Endothelial cell of umbilical vein (primary cell): ENCODE results near the gene TTLL13. TPM values are rescaled to one million over a fixed set of nuclear protein-coding genes. Genes with fewer than 3 reads are reported as not detected.
"Not testable (repeated sequence)": the region's sequence is repeated elsewhere in the genome, so short reads cannot be mapped to it uniquely, and the experiment has no call there.

Experiments
- BruUV-seq: library from RNA; stranded (reverse); fragments of 400-500 nt; replicated peaks from 2 replicates; lab custom pipeline; 2021; lab: Mats Ljungman, UMichigan
- CTCF ChIA-PET: fragments of 300-600, 350-600 bp; sonication (Branson Sonifier 250); formaldehyde crosslinking; loops from one replicate; lab custom pipeline; 2021; ENCODE audit warnings: antibody characterized with exemption, inconsistent platforms; lab: Charles Lee
- POLR2A ChIA-PET: fragments of 300-600, 350-600 bp; sonication (Branson Sonifier 250); formaldehyde crosslinking; loops from one replicate; lab custom pipeline; 2021; ENCODE audit warnings: antibody characterized with exemption, inconsistent platforms; lab: Charles Lee
- DNase-seq: peaks from one replicate; pipeline ENCODE4 v3.0.0-alpha.2; 2011; ENCODE audit warnings: low read depth, low spot score
- FAIRE-seq: peaks from 2 replicates; lab custom pipeline; 2011; peaks lifted over from hg19 to GRCh38; lab: Jason Lieb, UNC
- H2AFZ ChIP-seq: 2 replicates; pipeline ENCODE4 v1.6.0; 2012; ENCODE audit warnings: low read depth, low read length, control low read depth, inconsistent platforms
- H3K27ac ChIP-seq: 2 replicates; pipeline ENCODE4 v1.5.1; 2011; ENCODE audit warnings: low read depth, mild to moderate bottlenecking, control low read depth, low read length, moderate library complexity; ENCODE audit not compliant: insufficient read depth
- H3K27me3 ChIP-seq, 2 experiments: 2 replicates each; pipeline versions ENCODE4 v1.6.0 to v1.6.1; 2011; ENCODE audit warnings: low read length in 2 of 2, mixed read lengths in 1 of 2; ENCODE audit not compliant: control insufficient read depth in 2 of 2, insufficient read depth in 2 of 2
- H3K36me3 ChIP-seq, 2 experiments: 2 replicates in 1 of 2; 3 replicates in 1 of 2; pipeline ENCODE4 v1.5.1; 2011; ENCODE audit warnings: low read length in 2 of 2, mild to moderate bottlenecking in 1 of 2, moderate library complexity in 1 of 2; ENCODE audit not compliant: control insufficient read depth in 2 of 2, insufficient read depth in 2 of 2; ENCODE audit errors: extremely low read depth in 1 of 2
- H3K4me1 ChIP-seq: 3 replicates; pipeline ENCODE4 v1.5.1; 2011; ENCODE audit warnings: mild to moderate bottlenecking, low read length; ENCODE audit not compliant: control insufficient read depth, insufficient read depth; ENCODE audit errors: extremely low read depth
- H3K4me2 ChIP-seq: 2 replicates; pipeline ENCODE4 v1.6.1; 2011; ENCODE audit warnings: low read length, control low read depth, mixed read lengths; ENCODE audit not compliant: insufficient read depth
- H3K4me3 ChIP-seq, 3 experiments: fragments of 200-600 bp in 1 of 3; sonication (generic), shearing (Covaris generic) in 1 of 3; replicated peaks in 1 of 3; 2 replicates each; pipeline ENCODE4 v1.5.1; 2011 to 2016; ENCODE audit warnings: control low read depth in 3 of 3, low read length in 3 of 3, mild to moderate bottlenecking in 2 of 3, inconsistent platforms in 1 of 3, low read depth in 1 of 3, moderate library complexity in 1 of 3; ENCODE audit not compliant: insufficient read depth in 1 of 3
- H3K79me2 ChIP-seq: 2 replicates; pipeline ENCODE4 v1.6.0; 2012; ENCODE audit warnings: low read length, inconsistent platforms; ENCODE audit not compliant: control insufficient read depth, insufficient read depth
- H3K9ac ChIP-seq: replicated peaks from 2 replicates; pipeline ENCODE3; 2011; ENCODE audit warnings: low read length, control low read depth; ENCODE audit not compliant: insufficient read depth; ENCODE audit errors: extremely low read depth
- H3K9me1 ChIP-seq: replicated peaks from 3 replicates; pipeline ENCODE4 v1.6.0; 2011; ENCODE audit warnings: mild to moderate bottlenecking, low read length; ENCODE audit not compliant: control insufficient read depth, insufficient read depth; ENCODE audit errors: extremely low read depth
- H3K9me3 ChIP-seq: replicated peaks from 2 replicates; pipeline ENCODE4 v1.5.1; 2012; ENCODE audit warnings: low read length, inconsistent platforms; ENCODE audit not compliant: control insufficient read depth, insufficient read depth
- H4K20me1 ChIP-seq: replicated peaks from 2 replicates; pipeline ENCODE3; 2011; ENCODE audit warnings: mild to moderate bottlenecking, low read length; ENCODE audit not compliant: control insufficient read depth, insufficient read depth; ENCODE audit errors: extremely low read depth
- EZH2 ChIP-seq: IDR thresholded peaks from 2 replicates; pipeline ENCODE4 v1.6.1; 2012; ENCODE audit warnings: borderline replicate concordance, low read depth, mild to moderate bottlenecking, moderate library complexity, low read length, inconsistent platforms; ENCODE audit not compliant: severe bottlenecking
- FOS ChIP-seq: IDR thresholded peaks from 2 replicates; pipeline ENCODE4 v1.6.1; 2011; ENCODE audit warnings: mild to moderate bottlenecking, low read length, moderate library complexity, borderline replicate concordance; ENCODE audit not compliant: insufficient read depth
- GATA2 ChIP-seq: IDR thresholded peaks from 2 replicates; pipeline ENCODE4 v1.7.0; 2011; ENCODE audit warnings: low read depth, mild to moderate bottlenecking, moderate library complexity, mixed read lengths, low read length; ENCODE audit not compliant: insufficient read length, insufficient read depth
- JUN ChIP-seq: IDR thresholded peaks from 2 replicates; pipeline ENCODE4 v1.6.1; 2011; ENCODE audit warnings: borderline replicate concordance, low read depth; ENCODE audit not compliant: insufficient read length, insufficient read depth
- MAX ChIP-seq: IDR thresholded peaks from 2 replicates; pipeline ENCODE4 v1.6.1; 2011; ENCODE audit not compliant: insufficient read depth, insufficient read length
- MYC ChIP-seq: IDR thresholded peaks from one replicate; pipeline ENCODE4 v1.6.1; 2011; ENCODE audit warnings: mild to moderate bottlenecking, low read depth, low read length
- POLR2A ChIP-seq: IDR thresholded peaks from 2 replicates; pipeline ENCODE4 v1.6.1; 2012; ENCODE audit warnings: low read depth, mild to moderate bottlenecking, control low read depth, low read length
- POLR2AphosphoS5 ChIP-seq: IDR thresholded peaks from 2 replicates; pipeline ENCODE4 v1.6.1; 2012; ENCODE audit warnings: low read depth, mild to moderate bottlenecking, control low read depth, low read length, moderate library complexity; ENCODE audit not compliant: insufficient read depth
- dilution Hi-C: fragments of 300-500 bp; cut with MboI; formaldehyde crosslinking; loops from one replicate; pipeline ENCODE4 v1.15.0; 2019; ENCODE audit warnings: low sequenced_read_pairs; ENCODE audit not compliant: extremely low pct_ligation_motif_present
- intact Hi-C: fragments of 100-400 bp; cut with micrococcal nuclease; formaldehyde crosslinking; loops from one replicate; pipeline ENCODE4 v1.10.0; 2022
- polyA plus RNA-seq, 4 experiments: library from polyadenylated mRNA; depleted of rRNA in 3 of 4; stranded (reverse) in 3 of 4; unstranded in 1 of 4; fragments of >200 nt; gene quantifications; 2 replicates each; pipeline versions ENCODE4 v1.2.1 to v1.2.3, GENCODE V29; 2011 to 2012; ENCODE audit warnings: missing spikeins in 1 of 4
- total RNA-seq: library from RNA; stranded (reverse); gene quantifications from 2 replicates; pipeline ENCODE4 v1.2.3, GENCODE V29; 2021
- TF ChIP-seq, protein P1 (sequence below), 2 donors: IDR thresholded peaks; 1 replicate in 1 of 2; 2 replicates in 1 of 2; pipeline ENCODE4 v1.5.1; 2011; ENCODE audit warnings: low read length in 2 of 2, mild to moderate bottlenecking in 2 of 2, moderate library complexity in 2 of 2, control low read depth in 1 of 2, inconsistent platforms in 1 of 2, low read depth in 1 of 2; ENCODE audit not compliant: insufficient read depth in 1 of 2; ENCODE audit errors: extremely low read depth in 1 of 2

TTLL13 gene
- total and polyA plus RNA-seq, 2 donors (not counting 3 experiments of a cell fraction or from before 2014, with no cell fraction given), result 0.04 TPM; not detected in 1

- TF ChIP-seq, protein P1, sequence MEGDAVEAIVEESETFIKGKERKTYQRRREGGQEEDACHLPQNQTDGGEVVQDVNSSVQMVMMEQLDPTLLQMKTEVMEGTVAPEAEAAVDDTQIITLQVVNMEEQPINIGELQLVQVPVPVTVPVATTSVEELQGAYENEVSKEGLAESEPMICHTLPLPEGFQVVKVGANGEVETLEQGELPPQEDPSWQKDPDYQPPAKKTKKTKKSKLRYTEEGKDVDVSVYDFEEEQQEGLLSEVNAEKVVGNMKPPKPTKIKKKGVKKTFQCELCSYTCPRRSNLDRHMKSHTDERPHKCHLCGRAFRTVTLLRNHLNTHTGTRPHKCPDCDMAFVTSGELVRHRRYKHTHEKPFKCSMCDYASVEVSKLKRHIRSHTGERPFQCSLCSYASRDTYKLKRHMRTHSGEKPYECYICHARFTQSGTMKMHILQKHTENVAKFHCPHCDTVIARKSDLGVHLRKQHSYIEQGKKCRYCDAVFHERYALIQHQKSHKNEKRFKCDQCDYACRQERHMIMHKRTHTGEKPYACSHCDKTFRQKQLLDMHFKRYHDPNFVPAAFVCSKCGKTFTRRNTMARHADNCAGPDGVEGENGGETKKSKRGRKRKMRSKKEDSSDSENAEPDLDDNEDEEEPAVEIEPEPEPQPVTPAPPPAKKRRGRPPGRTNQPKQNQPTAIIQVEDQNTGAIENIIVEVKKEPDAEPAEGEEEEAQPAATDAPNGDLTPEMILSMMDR (IDR thresholded peaks at IDR 0.05; ENCODE audit: extremely low read depth in 1 of 2, insufficient read depth in 1 of 2, low read depth in 1 of 2, low read length in 2 of 2), result peak; percentile 58 to 87
- H3K36me3 ChIP-seq, BruUV-seq, H3K9me3 ChIP-seq, H4K20me1 ChIP-seq, H3K79me2 ChIP-seq, H2AFZ ChIP-seq, H3K27me3 ChIP-seq, H3K27ac ChIP-seq, H3K4me1 ChIP-seq, H3K9me1 ChIP-seq, H3K9ac ChIP-seq, dilution Hi-C loops, H3K4me3 ChIP-seq, H3K4me2 ChIP-seq: not testable (repeated sequence)
- POLR2A ChIA-PET, result interaction anchor here (0.6 to 0.7 kb wide), 2 partner anchors 21 to 150 kb away, joined by 4 to 5 read pairs; no protein-coding TSS in a partner anchor
- peak; percentile 57 for DNase-seq
- intact Hi-C loops, result loop anchor here (1.0 kb wide), 1 partner anchor 189 kb away; no protein-coding TSS in a partner anchor
- peak; percentile 83 for FAIRE-seq
- CTCF ChIA-PET, result interaction anchor here (0.6 to 3.4 kb wide), 24 partner anchors 8 to 593 kb away, joined by 3 to 30 read pairs (median 4); partner anchors contain the start of gene ZNF774
Measured at GRCh38 chr15:90293040-90293810, 43.9 kb downstream of the TTLL13 start.

DNA sequence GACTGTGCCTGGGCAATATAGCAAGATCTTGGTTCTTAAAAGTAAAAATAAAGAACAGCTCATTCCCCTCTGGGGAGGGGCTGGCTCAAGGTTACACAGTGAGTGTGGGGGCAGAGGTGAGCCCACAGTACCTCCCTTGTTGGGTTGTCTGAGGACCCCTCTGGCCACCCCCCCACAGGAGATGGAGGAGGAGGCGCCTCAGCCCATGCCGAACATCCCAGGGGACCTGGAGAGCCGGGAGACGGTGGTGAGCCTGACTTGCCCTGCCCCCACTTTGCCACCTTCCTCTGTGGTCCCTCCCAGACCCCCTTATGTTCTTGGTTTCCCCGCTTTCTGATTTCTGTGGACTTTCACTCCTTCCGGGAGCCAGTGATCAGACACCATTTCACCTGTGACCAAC lies 44.8 kb downstream of the TTLL13 start:
- ChIA-PET POLR2A (interaction anchor here (0.6 kb wide), 1 partner anchor 151 kb away, joined by 4 read pairs; no protein-coding TSS in a partner anchor), CTCF (interaction anchor here (0.6 to 3.4 kb wide), 12 partner anchors 7 to 592 kb away, joined by 3 to 30 read pairs (median 4); partner anchors contain the start of gene ZNF774)
- intact Hi-C loops (no loop called here), dilution Hi-C loops (no loop called here)
- Histone ChIP-seq H3K79me2 (no peaks in the 10 kb centered on the region), H2AFZ (no peak overlapping the region), H4K20me1 (no peaks in the 10 kb centered on the region), H3K27me3 (peaks cover 0 to 1% of the 10 kb centered on the region in 2 experiments), H3K27ac (no peak overlapping the region), H3K9me3 (no peaks in the 10 kb centered on the region), H3K36me3 (no peaks in the 10 kb centered on the region), H3K4me1 (no peaks in the 10 kb centered on the region), H3K4me3 (no peak overlapping the region), H3K9me1 (no peaks in the 10 kb centered on the region), H3K4me2 (no peak overlapping the region), H3K9ac (no peak overlapping the region)
- FAIRE-seq (no peak), DNase-seq (no peak)
- TF ChIP-seq GATA2 (no peak), MYC (no peak), POLR2A (no peak), MAX (no peak), POLR2AphosphoS5 (no peak), FOS (no peak), JUN (no peak), EZH2 (no peak)
- TF ChIP-seq, protein P1 (IDR thresholded peaks at IDR 0.05; ENCODE audit: extremely low read depth in 1 of 2, insufficient read depth in 1 of 2, low read depth in 1 of 2, low read length in 2 of 2), result no peak
- no TSS peak for BruUV-seq
